SHP77 treated with DMSO at 0.1 percent for 48 hours (cell line): ENCODE measurements around the gene SKAP1.
A peak's percentile ranks its signal among the peaks of the same experiment; 100 is the strongest.

Experiments
- DNase-seq: peaks from one replicate; lab custom pipeline; 2025; lab: John Stamatoyannopoulos, UW

Gene SKAP1

GRCh38 chr17:48429638-48430586, at the start of gene SKAP1:
TSS of gene SKAP1 (minus strand) at chr17:48430214.
- no peak for DNase-seq

GRCh38 chr17:48479014-48479402, 49.0 kb upstream of the SKAP1 start:
- no peak for DNase-seq

GRCh38 chr17:48478224-48479013, 48.4 kb upstream of the SKAP1 start:
- DNase-seq, result no peak

- peak; percentile 4 for DNase-seq
These were observed 47.2 kb upstream of the SKAP1 start for GRCh38 chr17:48477221-48477620.

GRCh38 chr17:48472411-48473281, 42.6 kb upstream of the SKAP1 start:
- peak; percentile 2 for DNase-seq

GRCh38 chr17:48471817-48472410, 41.9 kb upstream of the SKAP1 start:
- DNase-seq, result no peak

GRCh38 chr17:48470388-48471034, 40.5 kb upstream of the SKAP1 start:
- no peak for DNase-seq

GRCh38 chr17:48469227-48469626, 39.2 kb upstream of the SKAP1 start:
- DNase-seq, result no peak

GRCh38 chr17:48468299-48468698, 38.3 kb upstream of the SKAP1 start:
- DNase-seq, result no peak

GRCh38 chr17:48465884-48466283, 35.9 kb upstream of the SKAP1 start:
- DNase-seq, result no peak

- DNase-seq, result peak; percentile 41
These were observed 33.5 kb upstream of the SKAP1 start for GRCh38 chr17:48463526-48463925.

- DNase-seq, result peak; percentile 39
These were observed 32.9 kb upstream of the SKAP1 start for GRCh38 chr17:48462946-48463345.

- no peak for DNase-seq
These were observed 30.0 kb upstream of the SKAP1 start for GRCh38 chr17:48460052-48460451.

- no peak for DNase-seq
These were observed 29.2 kb upstream of the SKAP1 start for GRCh38 chr17:48459070-48459844.

GRCh38 chr17:48457080-48457836, 27.2 kb upstream of the SKAP1 start:
- DNase-seq, result peak; percentile 35

GRCh38 chr17:48456589-48456988, 26.6 kb upstream of the SKAP1 start:
- no peak for DNase-seq

- no peak for DNase-seq
These were observed 25.8 kb upstream of the SKAP1 start for GRCh38 chr17:48455791-48456190.

- DNase-seq, result no peak
These were observed 23.4 kb upstream of the SKAP1 start for GRCh38 chr17:48453447-48453846.

- no peak for DNase-seq
These were observed 21.5 kb upstream of the SKAP1 start for GRCh38 chr17:48451489-48451888.
